Stomach (tissue), 9 donors: ENCODE measurements around the gene ISL1. TPM values are rescaled to one million over a fixed set of nuclear protein-coding genes. Genes with fewer than 3 reads are reported as not detected.

Experiments used
- DNase-seq, 2 donors: peaks; one replicate each; pipeline versions ENCODE4 v3.0.0 to v3.0.0-alpha.2; 2013 to 2019
- H3K27ac ChIP-seq, 5 donors: fragments of 200-600 bp in 4 of 5; sonication (generic) in 4 of 5; one replicate each; pipeline ENCODE4 v1.5.1; 2013 to 2019; ENCODE audit warnings: mild to moderate bottlenecking in 1 of 5, moderate library complexity in 1 of 5
- H3K27me3 ChIP-seq, 3 donors: fragments of 200-600 bp; sonication (generic); one replicate each; pipeline ENCODE4 v1.5.1; 2017 to 2019; ENCODE audit warnings: mixed run types in 1 of 3
- H3K36me3 ChIP-seq, 4 donors: fragments of 200-600 bp; sonication (generic); 1 replicate in 3 of 4; 2 replicates in 1 of 4; pipeline ENCODE4 v1.5.1; 2016 to 2019
- H3K4me1 ChIP-seq, 4 donors: fragments of 200-600 bp; sonication (generic); one replicate each; pipeline ENCODE4 v1.5.1; 2016 to 2019
- H3K4me3 ChIP-seq, 4 donors: fragments of 200-600 bp; sonication (generic) in 3 of 4; one replicate each; pipeline ENCODE4 v1.5.1; 2016 to 2019; ENCODE audit warnings: mild to moderate bottlenecking in 1 of 4
- H3K9me3 ChIP-seq, 4 donors: fragments of 200-600 bp; sonication (generic); one replicate each; pipeline ENCODE4 v1.5.1; 2016 to 2019
- CTCF ChIP-seq, 7 experiments: fragments of 450-650 bp in 4 of 7; fragments of 200-600 bp in 3 of 7; sonication (generic) in 3 of 7; IDR thresholded peaks; one replicate each; pipeline ENCODE4 v1.5.1; 2016 to 2019; ENCODE audit warnings: antibody characterized with exemption in 7 of 7, control low read depth in 2 of 7, mild to moderate bottlenecking in 1 of 7
- EP300 ChIP-seq: sonication (generic); formaldehyde crosslinking; IDR thresholded peaks from one replicate; pipeline ENCODE4 v1.6.1; 2017; ENCODE audit warnings: antibody characterized with exemption
- POLR2A ChIP-seq, 4 donors: fragments of 450-650 bp; IDR thresholded peaks; one replicate each; pipeline ENCODE4 v1.6.1; 2016; ENCODE audit warnings: antibody characterized with exemption in 4 of 4, control low read depth in 2 of 4, mild to moderate bottlenecking in 1 of 4, moderate library complexity in 1 of 4
- POLR2AphosphoS5 ChIP-seq, 3 donors: sonication (generic); formaldehyde crosslinking; IDR thresholded peaks; one replicate each; pipeline ENCODE4 v1.6.1; 2016; ENCODE audit warnings: antibody characterized with exemption in 3 of 3
- whole genome bisulfite sequencing, 5 donors: extraction: QIAGEN DNeasy Blood & Tissue Kit in 3 of 5; methylation state at CpG; one replicate each; pipeline versions ENCODE4 v1.1.5 to v1.1.7; 2013 to 2018; 5-methylcytosine and 5-hydroxymethylcytosine counted together
- intact Hi-C: fragments of 100-400 bp; cut with DNase I; formaldehyde crosslinking; loops from one replicate; pipeline ENCODE4 v1.15.1; 2023; ENCODE audit warnings: low total_unique reads
- polyA plus RNA-seq, 3 donors: library from polyadenylated mRNA; stranded (reverse); fragments of 200-250 nt; gene quantifications; one replicate each; pipeline ENCODE4 v1.2.3, GENCODE V29; 2013
- total RNA-seq, 5 donors: library from RNA; depleted of rRNA; stranded (reverse); fragments of >200 nt; gene quantifications; one replicate each; pipeline versions ENCODE4 v1.1.0 to v1.2.3, GENCODE V29; 2014 to 2016
- donor health status: healthy with polysubstance abuse.
- donor health status: Bipolar disorder and iron deficiency.
- donor health status: healthy.

The ISL1 gene
- total and polyA plus RNA-seq, 8 donors, result 1.8 to 20.7 (median 7.9) TPM; not detected in 1

GRCh38 chr5:51394609-51395008 is 11.4 kb downstream of the ISL1 start:
- TF ChIP-seq CTCF (IDR thresholded peaks at IDR 0.05) (no peak), POLR2A (IDR thresholded peaks at IDR 0.05) (no peak), POLR2AphosphoS5 (IDR thresholded peaks at IDR 0.05) (no peak), EP300 (no peak)
- no peak overlapping the region for H3K4me3 ChIP-seq
- intact Hi-C loops, result no loop called here
- WGBS, 5 donors, result 54 to 81% (median 71%) methylated on average over 2 of the region's 2 CpGs
- peaks cover 0 to 27% (median 4%) of the 10 kb centered on the region in 3 donors for H3K27me3 ChIP-seq
- no peaks in the 10 kb centered on the region for H3K9me3 ChIP-seq
- peaks cover 6 to 21% (median 7%) of the 10 kb centered on the region in 4 donors for H3K36me3 ChIP-seq
- H3K27ac ChIP-seq, result no peak overlapping the region
- peaks cover 4 to 68% (median 40%) of the 10 kb centered on the region in 4 donors for H3K4me1 ChIP-seq
- no peak for DNase-seq

GRCh38 chr5:51395245-51395644 is 12.0 kb downstream of the ISL1 start:
- Histone ChIP-seq H3K27ac (peak overlapping the region in 1 of 5 donors; percentile 0), H3K27me3 (peaks cover 0 to 23% (median 4%) of the 10 kb centered on the region in 3 donors), H3K9me3 (no peaks in the 10 kb centered on the region), H3K36me3 (peaks cover 6 to 21% (median 7%) of the 10 kb centered on the region in 4 donors), H3K4me1 (peaks cover 4 to 61% (median 36%) of the 10 kb centered on the region in 4 donors), H3K4me3 (no peak overlapping the region)
- intact Hi-C loops, result no loop called here
- no peak for TF ChIP-seq POLR2A (IDR thresholded peaks at IDR 0.05)
- TF ChIP-seq EP300, result no peak
- no peak for TF ChIP-seq CTCF (IDR thresholded peaks at IDR 0.05)
- TF ChIP-seq POLR2AphosphoS5 (IDR thresholded peaks at IDR 0.05), result no peak
- 49 to 83% (median 75%) methylated on average over 6 of the region's 6 CpGs for WGBS, 5 donors
- DNase-seq, result no peak

GRCh38 chr5:51395666-51396356 is 12.6 kb downstream of the ISL1 start:
- H3K27me3 ChIP-seq, result peaks cover 0 to 19% (median 4%) of the 10 kb centered on the region in 3 donors
- TF ChIP-seq POLR2A (IDR thresholded peaks at IDR 0.05) (no peak), EP300 (no peak)

GRCh38 chr5:51396797-51397196 is 13.5 kb downstream of the ISL1 start:
- H3K4me1 ChIP-seq, result peaks cover 3 to 46% (median 24%) of the 10 kb centered on the region in 4 donors
- H3K27ac ChIP-seq, result peak overlapping the region in 2 of 5 donors; percentile 19 to 28
- intact Hi-C loops, result no loop called here
- no peak for TF ChIP-seq POLR2A (IDR thresholded peaks at IDR 0.05)
- 37 to 57% (median 43%) methylated on average over 4 of the region's 4 CpGs for WGBS, 5 donors
- H3K36me3 ChIP-seq, result peaks cover 6 to 21% (median 7%) of the 10 kb centered on the region in 4 donors
- peaks cover 0 to 17% (median 4%) of the 10 kb centered on the region in 3 donors for H3K27me3 ChIP-seq
- no peak overlapping the region for H3K4me3 ChIP-seq
- H3K9me3 ChIP-seq, result no peaks in the 10 kb centered on the region
- no peak for DNase-seq

More at GRCh38 chr5:51395666-51396356, 12.6 kb downstream of the ISL1 start:
- intact Hi-C loops, result no loop called here
- H3K4me3 ChIP-seq, result no peak overlapping the region
- peaks cover 6 to 21% (median 7%) of the 10 kb centered on the region in 4 donors for H3K36me3 ChIP-seq
- H3K4me1 ChIP-seq, result peaks cover 4 to 56% (median 32%) of the 10 kb centered on the region in 4 donors
- DNase-seq, result no peak
- 45 to 65% (median 55%) methylated on average over 10 of the region's 10 CpGs for WGBS, 5 donors
- H3K27ac ChIP-seq, result peak overlapping the region in 1 of 5 donors; percentile 19
- H3K9me3 ChIP-seq, result no peaks in the 10 kb centered on the region

- Histone ChIP-seq H3K27ac (peak overlapping the region in 1 of 5 donors; percentile 26), H3K27me3 (peaks cover 0 to 17% (median 4%) of the 10 kb centered on the region in 3 donors), H3K4me3 (no peak overlapping the region), H3K36me3 (peaks cover 6 to 16% (median 7%) of the 10 kb centered on the region in 4 donors), H3K9me3 (no peaks in the 10 kb centered on the region), H3K4me1 (peaks cover 0 to 38% (median 16%) of the 10 kb centered on the region in 4 donors)
- WGBS, 5 donors, result 12 to 23% (median 20%) methylated on average over 7 of the region's 7 CpGs
- DNase-seq, result peak in 1 of 2 donors; percentile 57
- intact Hi-C loops, result no loop called here
- TF ChIP-seq CTCF (IDR thresholded peaks at IDR 0.05) (no peak), EP300 (no peak), POLR2AphosphoS5 (IDR thresholded peaks at IDR 0.05) (no peak), POLR2A (IDR thresholded peaks at IDR 0.05) (no peak)
Measured at GRCh38 chr5:51397996-51398395, 14.7 kb downstream of the ISL1 start.
